ACC112 (cell line): Measurements from ENCODE around the gene ZNF710.

Experiments used
- H2AFZ ChIP-seq: fragments of 200-600 bp; sonication (generic); one replicate; pipeline ENCODE4 v1.6.0; 2017; ENCODE audit warnings: antibody characterized with exemption, low read length; ENCODE audit not compliant: unreplicated experiment
- H3K27ac ChIP-seq: fragments of 200-600 bp; sonication (generic); 2 replicates; pipeline ENCODE4 v1.5.1; 2014; ENCODE audit warnings: low read depth, mild to moderate bottlenecking, antibody characterized with exemption, low read length, moderate library complexity
- H3K27me3 ChIP-seq: fragments of 200-600 bp; sonication (generic); 2 replicates; pipeline ENCODE4 v1.6.1; 2014; ENCODE audit warnings: mild to moderate bottlenecking, antibody characterized with exemption, low read length, moderate library complexity, mixed read lengths; ENCODE audit not compliant: insufficient read depth
- H3K36me3 ChIP-seq: fragments of 200-600 bp; sonication (generic); 2 replicates; pipeline ENCODE4 v1.6.1; 2016; ENCODE audit warnings: mild to moderate bottlenecking, antibody characterized with exemption, low read length, moderate library complexity, mixed read lengths; ENCODE audit not compliant: insufficient read depth
- H3K4me1 ChIP-seq: fragments of 200-600 bp; sonication (generic); one replicate; pipeline ENCODE4 v1.6.1; 2016; ENCODE audit warnings: low read length, mixed read lengths; ENCODE audit not compliant: insufficient read depth, unreplicated experiment, control insufficient read depth
- H3K4me3 ChIP-seq: fragments of 200-600 bp; sonication (generic); 2 replicates; pipeline ENCODE4 v1.5.1; 2014; ENCODE audit warnings: mild to moderate bottlenecking, low read depth, low read length
- H3K79me2 ChIP-seq: fragments of 200-600 bp; sonication (generic); one replicate; pipeline ENCODE4 v1.6.0; 2016; ENCODE audit warnings: low read length; ENCODE audit not compliant: control insufficient read depth, unreplicated experiment, insufficient read depth

The ZNF710 gene

GRCh38 chr15:90030376-90030775 lies 29.3 kb downstream of the ZNF710 start:
- Histone ChIP-seq H3K4me3 (no peak overlapping the region), H3K27me3 (no peaks in the 10 kb centered on the region), H3K4me1 (peaks cover 42% of the 10 kb centered on the region), H3K36me3 (0 out of 2 replicates have a peak, but pooled peaks cover 3% of the 10 kb centered on the region), H2AFZ (no peak overlapping the region), H3K79me2 (peaks cover 25% of the 10 kb centered on the region), H3K27ac (peak overlapping the region; percentile 88)

GRCh38 chr15:90031231-90031791 lies 30.2 kb downstream of the ZNF710 start:
- Histone ChIP-seq H3K79me2 (peaks cover 26% of the 10 kb centered on the region), H3K27me3 (no peaks in the 10 kb centered on the region), H3K4me3 (peak overlapping the region; percentile 32; the same call in 1 of the 2 replicates), H3K36me3 (0 out of 2 replicates have a peak, but pooled peaks cover 3% of the 10 kb centered on the region), H3K4me1 (peaks cover 49% of the 10 kb centered on the region), H2AFZ (no peak overlapping the region), H3K27ac (peak overlapping the region; percentile 88)

GRCh38 chr15:90033006-90033405 lies 31.9 kb downstream of the ZNF710 start:
- Histone ChIP-seq H3K4me1 (peaks cover 66% of the 10 kb centered on the region), H2AFZ (no peak overlapping the region), H3K4me3 (no peak overlapping the region), H3K27me3 (no peaks in the 10 kb centered on the region), H3K27ac (no peak overlapping the region), H3K36me3 (0 out of 2 replicates have a peak, but pooled peaks cover 3% of the 10 kb centered on the region), H3K79me2 (peaks cover 35% of the 10 kb centered on the region)

GRCh38 chr15:90033448-90033847 lies 32.3 kb downstream of the ZNF710 start:
- H3K4me3 ChIP-seq: no peak overlapping the region
- peaks cover 35% of the 10 kb centered on the region for H3K79me2 ChIP-seq
- peaks cover 70% of the 10 kb centered on the region for H3K4me1 ChIP-seq
- H3K36me3 ChIP-seq: no peaks in the 10 kb centered on the region
- no peak overlapping the region for H2AFZ ChIP-seq
- H3K27ac ChIP-seq: no peak overlapping the region
- no peaks in the 10 kb centered on the region for H3K27me3 ChIP-seq

DNA sequence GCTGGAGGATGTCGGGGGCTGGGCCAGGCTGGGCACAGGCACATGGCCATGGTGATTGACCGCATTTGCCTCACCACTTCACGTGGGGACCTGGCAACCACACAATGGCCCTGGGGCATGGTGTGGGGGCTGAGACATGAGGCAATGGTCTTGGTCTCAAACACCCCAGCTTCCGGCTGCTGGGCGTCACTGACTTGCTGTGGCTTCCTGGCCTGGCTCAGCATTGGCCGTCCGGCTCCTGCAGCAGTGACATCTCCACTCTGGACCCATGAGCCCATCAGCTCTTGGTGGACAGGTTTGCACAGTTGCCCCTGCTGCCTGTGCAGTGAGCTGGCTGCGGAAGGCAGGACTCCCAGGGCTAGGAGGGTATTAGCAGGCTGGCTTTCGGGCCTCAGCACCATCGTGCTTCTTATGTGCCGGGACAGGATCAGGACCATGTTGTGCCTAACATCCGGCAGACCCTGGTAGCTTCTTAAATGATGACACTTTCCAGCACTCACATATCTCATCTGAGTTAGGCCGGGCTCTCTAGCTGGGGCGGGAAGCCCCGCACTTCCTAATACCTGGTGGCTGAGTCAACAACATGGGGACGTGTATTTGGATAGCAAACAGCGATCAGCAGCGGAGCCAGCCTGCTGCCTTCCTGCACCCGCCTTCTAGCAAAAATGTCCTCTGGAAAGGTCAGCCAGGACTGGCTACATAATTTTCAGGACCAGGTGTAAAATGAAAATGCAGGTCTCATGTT lies 34.1 kb downstream of the ZNF710 start:
- Histone ChIP-seq H3K27ac (no peak overlapping the region), H3K79me2 (peaks cover 38% of the 10 kb centered on the region), H2AFZ (no peak overlapping the region), H3K36me3 (no peaks in the 10 kb centered on the region), H3K4me3 (no peak overlapping the region), H3K4me1 (peaks cover 71% of the 10 kb centered on the region), H3K27me3 (no peaks in the 10 kb centered on the region)

DNA sequence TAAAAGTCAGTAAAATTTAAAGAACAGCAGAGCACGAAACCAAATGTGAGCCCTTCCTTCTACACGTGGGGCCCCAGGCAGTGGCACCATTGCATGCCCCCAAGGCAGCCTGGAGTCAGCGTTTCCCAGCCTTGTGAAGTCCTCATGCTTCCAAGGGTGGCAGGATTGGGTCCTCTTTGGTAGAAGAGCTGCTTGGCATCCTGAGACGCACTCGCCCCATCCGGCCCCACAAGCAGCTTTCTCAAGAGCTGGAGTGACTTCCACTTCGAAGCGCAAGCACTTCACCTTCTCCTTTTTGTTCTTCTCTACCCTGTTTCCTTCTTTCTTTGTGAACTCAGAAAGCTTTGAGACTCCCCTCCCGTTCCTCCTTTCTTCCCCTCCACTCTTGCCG lies 34.7 kb downstream of the ZNF710 start:
- Histone ChIP-seq H3K36me3 (no peaks in the 10 kb centered on the region), H3K79me2 (peaks cover 38% of the 10 kb centered on the region), H3K27ac (no peak overlapping the region), H3K27me3 (no peaks in the 10 kb centered on the region), H3K4me1 (peaks cover 68% of the 10 kb centered on the region), H3K4me3 (no peak overlapping the region), H2AFZ (no peak overlapping the region)

DNA sequence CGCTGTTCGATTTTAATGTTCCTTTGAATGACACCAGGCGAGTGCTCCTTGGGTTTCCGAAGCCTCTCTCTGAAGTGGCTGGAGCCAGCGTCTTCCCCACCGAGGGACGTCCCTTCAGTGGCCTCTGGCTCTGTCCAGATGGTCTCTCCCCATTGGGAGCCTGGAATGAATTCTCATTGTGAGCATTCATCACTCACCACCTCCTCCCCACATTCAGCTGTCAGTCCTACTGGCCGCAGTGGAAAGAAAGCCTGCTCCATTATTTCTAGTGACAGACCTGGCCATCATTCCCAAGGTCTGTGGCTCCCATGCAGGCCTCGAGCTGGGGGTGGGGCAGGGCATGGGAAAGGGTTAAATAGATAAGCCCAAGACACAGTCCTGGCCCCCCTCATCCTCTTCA lies 35.2 kb downstream of the ZNF710 start:
- no peak overlapping the region for H3K27ac ChIP-seq
- H2AFZ ChIP-seq: no peak overlapping the region
- H3K27me3 ChIP-seq: no peaks in the 10 kb centered on the region
- no peaks in the 10 kb centered on the region for H3K36me3 ChIP-seq
- no peak overlapping the region for H3K4me3 ChIP-seq
- peaks cover 63% of the 10 kb centered on the region for H3K4me1 ChIP-seq
- peaks cover 38% of the 10 kb centered on the region for H3K79me2 ChIP-seq

DNA sequence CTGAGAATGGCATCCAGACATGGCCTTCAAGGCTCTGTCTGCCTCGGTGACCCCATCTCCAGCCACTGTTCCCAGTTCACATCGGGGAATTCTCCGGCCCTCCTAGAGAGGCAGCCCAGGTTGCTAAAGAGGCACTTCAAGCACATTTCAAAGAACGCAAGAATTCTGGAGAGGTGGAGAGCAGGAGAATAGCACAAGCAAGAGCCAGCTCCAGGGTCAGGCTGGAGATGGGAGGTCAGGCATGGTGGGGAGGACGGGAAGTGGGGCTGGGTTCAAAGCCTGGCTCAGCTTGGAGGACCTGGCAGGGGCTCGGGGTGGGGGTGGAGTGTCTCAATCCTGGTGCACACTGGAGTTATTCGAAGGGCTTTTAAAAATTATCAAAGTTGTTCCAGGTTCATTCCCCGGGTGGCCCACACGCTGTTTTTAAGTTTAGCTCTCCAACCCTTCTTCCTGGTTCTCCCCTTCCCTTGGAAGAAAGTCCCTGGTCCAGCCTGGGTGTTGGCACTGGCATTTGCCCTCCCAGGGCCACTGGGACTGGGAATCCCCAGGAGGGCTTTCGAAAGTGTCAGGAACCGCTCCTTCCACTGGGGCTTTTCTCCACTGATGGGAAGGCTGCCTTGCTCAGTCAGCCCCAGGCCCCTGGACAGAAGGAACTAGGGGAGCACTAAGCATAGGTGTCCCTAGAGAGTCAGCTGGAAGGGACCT lies 35.8 kb downstream of the ZNF710 start:
- H3K4me3 ChIP-seq: no peak overlapping the region; the same call in 1 of the 2 replicates
- peak overlapping the region; percentile 32 for H3K27ac ChIP-seq
- peaks cover 56% of the 10 kb centered on the region for H3K4me1 ChIP-seq

DNA sequence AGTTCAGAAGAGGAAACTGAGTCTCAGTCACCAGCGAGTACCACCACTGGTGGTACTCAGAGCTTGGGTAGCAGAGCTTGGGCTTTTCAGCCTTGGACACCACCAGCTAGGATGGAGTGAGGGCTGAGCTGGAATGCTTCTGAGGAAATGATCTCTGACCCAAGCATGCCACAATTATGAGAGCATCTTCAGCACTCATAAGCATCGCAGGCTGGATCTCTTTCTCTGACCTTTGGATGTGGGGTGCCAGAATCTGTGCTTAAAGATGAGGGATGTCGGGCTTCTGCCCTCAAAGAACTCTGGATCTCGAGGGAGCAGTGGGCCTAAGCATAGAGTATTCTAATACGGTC lies 36.4 kb downstream of the ZNF710 start:
- H3K4me3 ChIP-seq: peak overlapping the region; percentile 22; the same call in 1 of the 2 replicates
- peaks cover 54% of the 10 kb centered on the region for H3K4me1 ChIP-seq
- H2AFZ ChIP-seq: no peak overlapping the region
- no peaks in the 10 kb centered on the region for H3K36me3 ChIP-seq
- peak overlapping the region; percentile 32 for H3K27ac ChIP-seq
- H3K27me3 ChIP-seq: no peaks in the 10 kb centered on the region
- H3K79me2 ChIP-seq: peaks cover 38% of the 10 kb centered on the region

More for the DNA sequence above, 35.8 kb downstream of the ZNF710 start:
- Histone ChIP-seq H3K36me3 (no peaks in the 10 kb centered on the region), H3K27me3 (no peaks in the 10 kb centered on the region), H2AFZ (no peak overlapping the region), H3K79me2 (peaks cover 38% of the 10 kb centered on the region)

GRCh38 chr15:90037961-90038631 lies 37.0 kb downstream of the ZNF710 start:
- Histone ChIP-seq H3K36me3 (no peaks in the 10 kb centered on the region), H3K79me2 (peaks cover 35% of the 10 kb centered on the region), H3K27me3 (no peaks in the 10 kb centered on the region), H2AFZ (no peak overlapping the region), H3K27ac (no peak overlapping the region), H3K4me1 (peaks cover 52% of the 10 kb centered on the region), H3K4me3 (peak overlapping the region; percentile 22; the same call in 1 of the 2 replicates)
